Caco-2 (cell line): ENCODE measurements around the gene FBXW4. TPM values are rescaled to one million over a fixed set of nuclear protein-coding genes. Genes with fewer than 3 reads are reported as not detected.

Experiments used
- BruUV-seq: library from RNA; stranded (reverse); fragments of 400-500 nt; replicated peaks from 2 replicates; lab custom pipeline; 2021; lab: Mats Ljungman, UMichigan
- CTCF ChIA-PET: fragments of 300-600 bp; sonication (Branson Sonifier 250); formaldehyde crosslinking; loops from one replicate; lab custom pipeline; 2022; ENCODE audit warnings: antibody characterized with exemption; lab: Charles Lee
- POLR2A ChIA-PET: fragments of 300-600 bp; sonication (Branson Sonifier 250); formaldehyde crosslinking; loops from one replicate; lab custom pipeline; 2022; ENCODE audit warnings: antibody characterized with exemption; lab: Charles Lee
- DNase-seq, 2 experiments: peaks; one replicate each; pipeline versions ENCODE4 v3.0.0 to v3.0.0-alpha.2; 2020 to 2022
- H3K27me3 ChIP-seq: replicated peaks from 2 replicates; pipeline ENCODE4 v1.6.0; 2011; ENCODE audit warnings: low read length; ENCODE audit not compliant: control insufficient read depth, insufficient read depth
- H3K36me3 ChIP-seq: 2 replicates; pipeline ENCODE4 v1.5.1; 2011; ENCODE audit warnings: low read length; ENCODE audit not compliant: control insufficient read depth, insufficient read depth
- H3K4me1 ChIP-seq: fragments of 250-450 bp; sonication (Bioruptor Pico); 2 replicates; pipeline ENCODE4 v1.5.1; 2020; ENCODE audit warnings: mild to moderate bottlenecking
- H3K4me3 ChIP-seq: 2 replicates; pipeline ENCODE4 v1.5.1; 2011; ENCODE audit warnings: low read depth, mild to moderate bottlenecking, control low read depth, low read length
- H3K9me3 ChIP-seq: fragments of 250-450 bp; sonication (Bioruptor Pico); 2 replicates; pipeline ENCODE4 v1.5.1; 2020; ENCODE audit warnings: mild to moderate bottlenecking, moderate library complexity
- H3K27ac Mint-ChIP-seq: one replicate; pipeline ENCODE4 v1.8.0; 2022; ENCODE audit warnings: mixed read lengths; ENCODE audit not compliant: unreplicated experiment
- H3K27me3 Mint-ChIP-seq: one replicate; pipeline ENCODE4 v1.8.0; 2022; ENCODE audit warnings: mixed read lengths; ENCODE audit not compliant: insufficient read depth, unreplicated experiment
- H3K36me3 Mint-ChIP-seq: one replicate; pipeline ENCODE4 v1.8.0; 2022; ENCODE audit warnings: mild to moderate bottlenecking, mixed read lengths; ENCODE audit not compliant: insufficient read depth, unreplicated experiment
- H3K4me1 Mint-ChIP-seq: one replicate; pipeline ENCODE4 v1.8.0; 2022; ENCODE audit warnings: low read depth, mixed read lengths; ENCODE audit not compliant: unreplicated experiment
- H3K4me3 Mint-ChIP-seq: one replicate; pipeline ENCODE4 v1.8.0; 2022; ENCODE audit warnings: mild to moderate bottlenecking, moderate library complexity, mixed read lengths; ENCODE audit not compliant: unreplicated experiment
- H3K9me3 Mint-ChIP-seq: one replicate; pipeline ENCODE4 v1.8.0; 2022; ENCODE audit warnings: mixed read lengths; ENCODE audit not compliant: unreplicated experiment
- intact Hi-C: fragments of 100-400 bp; cut with micrococcal nuclease; formaldehyde crosslinking; loops from one replicate; pipeline ENCODE4 v1.10.0; 2022; ENCODE audit not compliant: unreplicated experiment
- total RNA-seq: library from RNA; stranded (reverse); gene quantifications from 2 replicates; pipeline ENCODE4 v1.2.3, GENCODE V29; 2022
- TF ChIP-seq, protein P1 (sequence below), 2 experiments: fragments of 200-600 bp in 1 of 2; IDR thresholded peaks; 1 replicate in 1 of 2; 2 replicates in 1 of 2; pipeline versions ENCODE4 v1.5.1 to v1.8.0; 2011 to 2022; ENCODE audit warnings: antibody characterized with exemption in 1 of 2, control low read depth in 1 of 2, inconsistent platforms in 1 of 2, low read depth in 1 of 2, low read length in 1 of 2, mild to moderate bottlenecking in 1 of 2, moderate library complexity in 1 of 2; ENCODE audit not compliant: insufficient read depth in 1 of 2, severe bottlenecking in 1 of 2, unreplicated experiment in 1 of 2

The FBXW4 gene
- total RNA-seq, 1 experiment from 2014 or later = 44.0 TPM

DNA sequence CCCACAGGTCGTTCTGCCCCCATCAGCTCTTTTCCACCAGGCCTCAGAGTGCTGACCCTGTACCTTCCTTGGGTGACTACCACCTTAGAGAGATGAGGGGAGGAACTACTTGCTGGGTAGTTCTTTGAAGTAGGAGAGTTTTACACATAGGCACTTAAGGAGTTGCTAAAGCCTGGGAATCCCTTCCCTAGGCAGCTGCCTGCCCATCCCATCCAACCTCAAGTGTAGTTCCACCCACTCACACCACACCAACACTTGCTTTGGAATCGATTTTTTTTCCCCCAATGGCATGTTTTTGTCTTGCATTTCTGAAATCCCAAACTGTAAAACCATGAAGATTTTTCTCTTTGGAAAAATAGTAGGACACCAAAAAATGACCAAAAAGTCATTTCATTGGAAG is 47.7 kb downstream of the FBXW4 start:
- DNase-seq = no peak
- no peaks in the 10 kb centered on the region for H3K36me3 ChIP-seq
- H3K9me3 ChIP-seq = no peaks in the 10 kb centered on the region
- no peaks in the 10 kb centered on the region for H3K4me1 ChIP-seq
- Mint-ChIP-seq H3K36me3 (no peaks in the 10 kb centered on the region), H3K4me3 (no peak overlapping the region), H3K27me3 (no peaks in the 10 kb centered on the region), H3K27ac (no peak overlapping the region), H3K9me3 (no peaks in the 10 kb centered on the region), H3K4me1 (no peaks in the 10 kb centered on the region)
- H3K27me3 ChIP-seq = no peaks in the 10 kb centered on the region
- no TSS peak for BruUV-seq
- ChIA-PET CTCF (interaction anchor here (0.7 kb wide), 1 partner anchor 364 kb away, joined by 5 read pairs; no protein-coding TSS in a partner anchor), POLR2A (interaction anchor here (0.7 kb wide), 1 partner anchor 16 kb away, joined by 7 read pairs; no protein-coding TSS in a partner anchor)
- no peak overlapping the region for H3K4me3 ChIP-seq
- intact Hi-C loops = no loop called here
- TF ChIP-seq, protein P1, sequence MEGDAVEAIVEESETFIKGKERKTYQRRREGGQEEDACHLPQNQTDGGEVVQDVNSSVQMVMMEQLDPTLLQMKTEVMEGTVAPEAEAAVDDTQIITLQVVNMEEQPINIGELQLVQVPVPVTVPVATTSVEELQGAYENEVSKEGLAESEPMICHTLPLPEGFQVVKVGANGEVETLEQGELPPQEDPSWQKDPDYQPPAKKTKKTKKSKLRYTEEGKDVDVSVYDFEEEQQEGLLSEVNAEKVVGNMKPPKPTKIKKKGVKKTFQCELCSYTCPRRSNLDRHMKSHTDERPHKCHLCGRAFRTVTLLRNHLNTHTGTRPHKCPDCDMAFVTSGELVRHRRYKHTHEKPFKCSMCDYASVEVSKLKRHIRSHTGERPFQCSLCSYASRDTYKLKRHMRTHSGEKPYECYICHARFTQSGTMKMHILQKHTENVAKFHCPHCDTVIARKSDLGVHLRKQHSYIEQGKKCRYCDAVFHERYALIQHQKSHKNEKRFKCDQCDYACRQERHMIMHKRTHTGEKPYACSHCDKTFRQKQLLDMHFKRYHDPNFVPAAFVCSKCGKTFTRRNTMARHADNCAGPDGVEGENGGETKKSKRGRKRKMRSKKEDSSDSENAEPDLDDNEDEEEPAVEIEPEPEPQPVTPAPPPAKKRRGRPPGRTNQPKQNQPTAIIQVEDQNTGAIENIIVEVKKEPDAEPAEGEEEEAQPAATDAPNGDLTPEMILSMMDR (IDR thresholded peaks at IDR 0.05; ENCODE audit: insufficient read depth in 1 of 2, low read depth in 1 of 2, low read length in 1 of 2, severe bottlenecking in 1 of 2, unreplicated experiment in 1 of 2) = no peak

DNA sequence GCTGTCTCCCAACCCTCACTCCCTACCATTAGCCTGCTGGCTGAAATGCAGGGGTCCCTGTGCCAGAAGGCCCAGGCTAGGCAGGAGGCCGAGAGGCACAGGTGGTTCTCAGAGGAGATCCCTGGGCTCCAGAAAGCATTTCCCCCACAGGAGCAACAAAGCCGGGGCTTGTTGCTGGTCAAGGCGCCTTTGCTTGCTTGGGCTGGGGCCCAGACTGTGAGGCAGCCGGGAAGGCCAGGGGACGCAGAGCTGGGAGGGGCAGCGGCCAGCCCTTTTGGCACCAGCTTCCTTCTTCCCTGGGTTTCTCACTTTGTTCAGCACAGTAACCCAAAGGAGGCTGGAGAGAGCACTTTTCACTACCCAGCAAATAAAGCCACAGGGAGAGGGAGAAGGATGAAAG is 48.6 kb downstream of the FBXW4 start:
- Histone ChIP-seq H3K36me3 (no peaks in the 10 kb centered on the region), H3K9me3 (no peaks in the 10 kb centered on the region), H3K27me3 (no peaks in the 10 kb centered on the region), H3K4me3 (no peak overlapping the region), H3K4me1 (no peaks in the 10 kb centered on the region)
- ChIA-PET CTCF (no interaction called here), POLR2A (no interaction called here)
- TF ChIP-seq, protein P1 (IDR thresholded peaks at IDR 0.05; ENCODE audit: insufficient read depth in 1 of 2, low read depth in 1 of 2, low read length in 1 of 2, severe bottlenecking in 1 of 2, unreplicated experiment in 1 of 2) = no peak
- intact Hi-C loops = no loop called here
- peaks cover 2% of the 10 kb centered on the region for H3K36me3 Mint-ChIP-seq
- H3K4me3 Mint-ChIP-seq = no peak overlapping the region
- DNase-seq = no peak
- BruUV-seq = no TSS peak
- H3K9me3 Mint-ChIP-seq = no peaks in the 10 kb centered on the region
- no peaks in the 10 kb centered on the region for H3K4me1 Mint-ChIP-seq
- H3K27me3 Mint-ChIP-seq = no peaks in the 10 kb centered on the region
- H3K27ac Mint-ChIP-seq = no peak overlapping the region

DNA sequence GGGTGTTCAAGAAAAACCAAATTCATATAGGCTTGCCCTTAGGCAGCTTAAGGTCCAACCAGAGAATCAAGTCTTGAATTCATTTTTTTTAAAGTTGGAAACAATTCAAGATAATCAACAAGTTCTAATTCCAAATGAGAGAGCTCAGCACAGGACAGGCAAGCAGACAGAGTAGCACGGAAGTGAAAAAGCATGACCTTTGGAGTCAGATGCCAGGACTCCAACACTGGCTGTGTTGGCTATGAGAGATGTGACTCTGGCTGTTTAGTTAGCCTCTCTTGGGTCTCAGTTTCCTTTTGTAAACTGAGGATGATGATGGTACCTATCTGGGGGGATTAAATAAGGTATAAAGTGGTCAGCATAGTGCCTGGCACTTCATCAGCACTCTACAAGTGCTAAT is 49.3 kb downstream of the FBXW4 start:
- intact Hi-C loops = no loop called here
- no peaks in the 10 kb centered on the region for H3K9me3 Mint-ChIP-seq
- H3K27me3 Mint-ChIP-seq = no peaks in the 10 kb centered on the region
- no peaks in the 10 kb centered on the region for H3K4me1 Mint-ChIP-seq
- H3K27ac Mint-ChIP-seq = no peak overlapping the region
- BruUV-seq = no TSS peak
- no peaks in the 10 kb centered on the region for H3K36me3 ChIP-seq
- no peak overlapping the region for H3K4me3 Mint-ChIP-seq
- H3K27me3 ChIP-seq = no peaks in the 10 kb centered on the region
- POLR2A ChIA-PET = no interaction called here
- H3K9me3 ChIP-seq = no peaks in the 10 kb centered on the region
- H3K4me3 ChIP-seq = no peak overlapping the region
- H3K4me1 ChIP-seq = no peaks in the 10 kb centered on the region
- no peak for DNase-seq
- TF ChIP-seq, protein P1 (IDR thresholded peaks at IDR 0.05; ENCODE audit: insufficient read depth in 1 of 2, low read depth in 1 of 2, low read length in 1 of 2, severe bottlenecking in 1 of 2, unreplicated experiment in 1 of 2) = no peak
- H3K36me3 Mint-ChIP-seq = peaks cover 5% of the 10 kb centered on the region
- CTCF ChIA-PET = no interaction called here
